Measurements from ENCODE around the gene NKTR. TPM values are rescaled to one million over a fixed set of nuclear protein-coding genes. Genes with fewer than 3 reads are reported as not detected.
A peak's percentile ranks its signal among the peaks of the same experiment; 100 is the strongest.

The NKTR gene
- total and polyA plus RNA-seq, 2 of the 13 experiments (the other 11 are each of a cell fraction or from before 2014, with no cell fraction given): 41.3 to 59.6 TPM

GRCh38 chr3:42654331-42655201, 54.1 kb downstream of the NKTR start (continued):
- TF ChIP-seq MLXIP (CRISPR knock-in tag; IDR thresholded peaks at IDR 0.05; ENCODE audit: borderline replicate concordance) (no peak), SP1 (IDR thresholded peaks at IDR 0.05) (no peak), SP1 (CRISPR knock-in tag; IDR thresholded peaks at IDR 0.05) (no peak), PATZ1 (CRISPR knock-in tag; IDR thresholded peaks at IDR 0.05) (peak; percentile 79), FOXO1 (CRISPR knock-in tag; IDR thresholded peaks at IDR 0.05) (no peak), MED13 (CRISPR knock-in tag; IDR thresholded peaks at IDR 0.05) (no peak), ZBTB33 (CRISPR knock-in tag; IDR thresholded peaks at IDR 0.05) (no peak), GRHL1 (CRISPR knock-in tag; conservative IDR thresholded peaks at IDR 0.05) (no peak), KDM6A (CRISPR knock-in tag; IDR thresholded peaks at IDR 0.05; ENCODE audit: low read depth) (no peak), HNRNPH1 (optimal IDR thresholded peaks at IDR 0.05; ENCODE audit: low read depth, low read length) (no peak)
- TF ChIP-seq, protein P1, sequence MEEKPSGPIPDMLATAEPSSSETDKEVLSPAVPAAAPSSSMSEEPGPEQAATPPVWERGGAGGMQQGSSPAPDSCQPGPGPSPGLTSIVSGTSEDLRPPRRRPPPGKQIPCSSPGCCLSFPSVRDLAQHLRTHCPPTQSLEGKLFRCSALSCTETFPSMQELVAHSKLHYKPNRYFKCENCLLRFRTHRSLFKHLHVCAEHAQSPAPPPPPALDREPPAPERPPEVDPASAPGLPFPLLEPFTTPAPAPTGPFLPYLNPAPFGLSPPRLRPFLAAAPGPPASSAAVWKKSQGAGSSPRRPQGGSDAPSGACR (CRISPR knock-in tag; IDR thresholded peaks at IDR 0.05): no peak
- TF ChIP-seq, protein P2, sequence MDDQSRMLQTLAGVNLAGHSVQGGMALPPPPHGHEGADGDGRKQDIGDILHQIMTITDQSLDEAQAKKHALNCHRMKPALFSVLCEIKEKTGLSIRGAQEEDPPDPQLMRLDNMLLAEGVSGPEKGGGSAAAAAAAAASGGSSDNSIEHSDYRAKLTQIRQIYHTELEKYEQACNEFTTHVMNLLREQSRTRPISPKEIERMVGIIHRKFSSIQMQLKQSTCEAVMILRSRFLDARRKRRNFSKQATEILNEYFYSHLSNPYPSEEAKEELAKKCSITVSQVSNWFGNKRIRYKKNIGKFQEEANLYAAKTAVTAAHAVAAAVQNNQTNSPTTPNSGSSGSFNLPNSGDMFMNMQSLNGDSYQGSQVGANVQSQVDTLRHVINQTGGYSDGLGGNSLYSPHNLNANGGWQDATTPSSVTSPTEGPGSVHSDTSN (CRISPR knock-in tag; IDR thresholded peaks at IDR 0.05; ENCODE audit: borderline replicate concordance): no peak
